ENCODE measurements around the gene SRGAP3.

Gene SRGAP3

DNA sequence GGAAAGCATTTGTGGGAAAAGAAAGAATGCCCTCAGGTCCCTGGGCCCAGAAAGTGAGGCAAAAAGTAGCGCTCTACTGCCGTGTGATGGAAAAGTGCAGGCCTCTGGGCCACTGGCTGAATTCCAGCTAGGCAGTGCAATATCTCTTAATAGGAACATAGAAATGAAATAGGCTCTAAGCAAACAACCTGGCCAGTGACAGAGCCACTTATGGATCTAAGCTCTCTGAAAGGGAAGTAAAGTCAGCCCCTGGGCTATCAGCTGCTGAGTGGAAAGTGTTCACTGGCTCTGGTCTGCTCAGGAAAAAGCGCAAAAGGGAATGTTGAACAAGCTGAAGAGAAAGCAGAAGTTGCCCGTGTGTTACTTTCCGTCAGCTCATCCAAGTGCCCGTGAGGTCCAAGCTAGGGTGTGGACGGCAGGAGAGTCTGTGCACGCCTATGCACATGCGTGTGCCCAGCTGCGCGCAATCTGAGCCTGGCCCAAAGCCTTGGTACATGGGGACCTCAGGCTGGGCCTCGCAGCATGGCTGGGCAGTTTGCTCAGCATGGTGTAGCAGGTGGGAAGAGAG is 212.2 kb downstream of the SRGAP3 start:
- DNase-seq = no peak

DNA sequence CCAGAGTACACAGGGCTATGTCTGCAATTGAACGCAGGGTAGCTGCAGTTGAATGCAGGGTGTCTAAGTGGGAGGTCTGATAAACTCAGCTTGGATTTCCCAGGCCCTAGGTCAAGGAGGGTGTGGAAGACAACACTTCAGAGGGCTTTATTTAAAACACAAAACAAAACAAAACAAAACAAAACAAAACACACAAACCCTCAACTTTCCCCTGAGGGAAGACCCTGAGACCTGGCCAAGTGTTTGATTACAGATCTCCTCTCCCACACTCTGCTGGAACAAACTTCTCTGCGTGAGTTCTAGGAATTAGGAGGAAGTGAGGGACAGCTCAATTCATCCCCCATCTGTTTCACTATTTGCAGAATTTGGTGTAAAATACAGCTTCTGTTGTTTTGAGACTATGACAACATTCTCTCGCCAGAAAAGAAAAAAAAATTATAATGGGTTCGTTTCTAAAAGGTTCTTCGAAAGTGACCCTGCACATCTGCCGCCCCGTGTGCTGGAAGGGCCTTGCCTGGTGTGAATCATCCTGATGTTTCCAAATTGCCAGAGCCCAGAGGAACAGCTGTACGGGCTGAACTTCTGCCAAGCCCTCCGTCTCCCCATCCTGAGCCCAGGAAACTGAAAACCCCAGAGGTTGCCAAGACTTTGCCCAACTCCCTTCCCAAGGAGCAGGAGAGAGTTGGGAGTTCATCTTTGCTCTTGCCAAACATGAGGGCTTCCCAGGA is 212.9 kb downstream of the SRGAP3 start:
- no peak for DNase-seq

DNA sequence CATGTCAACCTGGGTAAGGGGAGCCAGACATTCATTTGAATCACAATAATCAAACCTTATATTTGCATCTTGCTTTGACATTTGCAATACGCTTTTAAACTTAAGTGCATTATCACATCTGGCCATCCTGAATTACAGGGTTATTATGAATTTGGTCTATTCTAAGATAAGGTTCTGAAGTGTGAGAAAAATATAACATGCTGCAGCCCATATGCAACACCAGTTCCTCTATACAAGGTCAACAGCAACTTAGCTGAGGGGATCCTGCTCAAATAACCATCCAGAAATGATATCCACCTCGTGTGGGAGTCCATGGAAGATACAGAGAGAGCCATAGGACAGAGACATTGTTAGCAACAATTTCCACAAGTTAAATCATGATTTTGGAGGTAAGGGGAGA is 213.5 kb downstream of the SRGAP3 start:
- DNase-seq = no peak

DNA sequence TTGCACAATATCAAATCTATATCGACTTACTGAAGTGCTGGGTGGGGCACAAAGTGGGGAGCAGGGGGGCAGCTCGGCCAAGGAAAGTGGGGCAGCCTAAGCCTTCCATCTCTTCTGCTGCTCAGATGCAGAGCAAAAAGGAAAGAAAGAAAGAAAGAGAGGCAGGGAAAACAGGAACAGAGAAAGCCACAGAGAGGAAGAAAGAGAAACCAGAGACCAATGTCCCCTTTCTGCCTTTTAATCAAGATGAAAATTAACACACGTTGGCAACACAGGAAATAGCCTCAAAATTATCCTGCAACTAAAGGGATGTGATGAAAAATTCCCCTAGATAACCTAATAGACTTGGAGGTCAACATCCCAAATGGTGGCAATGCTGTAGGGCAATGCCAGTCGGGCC is 214.0 kb downstream of the SRGAP3 start:
- no peak for DNase-seq

DNA sequence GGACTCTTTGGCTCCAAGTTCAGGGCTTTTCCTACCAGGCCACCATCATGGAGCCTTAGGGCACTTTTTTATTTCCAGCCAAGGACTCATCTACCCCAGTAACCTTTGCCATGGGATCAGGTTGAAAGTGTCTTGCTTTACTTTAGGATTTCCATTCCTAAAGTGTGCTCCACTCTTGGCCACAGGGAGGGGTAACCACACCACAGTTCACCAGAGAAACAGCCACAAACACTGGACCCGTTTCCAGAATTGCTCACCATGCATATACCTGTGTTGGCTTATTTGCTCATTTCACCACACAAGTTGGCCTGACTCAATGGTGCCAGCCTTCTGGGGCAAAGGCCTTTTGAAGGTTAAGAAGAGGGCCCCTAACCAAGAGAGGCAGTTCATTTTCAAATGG is 215.6 kb downstream of the SRGAP3 start:
- no peak for DNase-seq

DNA sequence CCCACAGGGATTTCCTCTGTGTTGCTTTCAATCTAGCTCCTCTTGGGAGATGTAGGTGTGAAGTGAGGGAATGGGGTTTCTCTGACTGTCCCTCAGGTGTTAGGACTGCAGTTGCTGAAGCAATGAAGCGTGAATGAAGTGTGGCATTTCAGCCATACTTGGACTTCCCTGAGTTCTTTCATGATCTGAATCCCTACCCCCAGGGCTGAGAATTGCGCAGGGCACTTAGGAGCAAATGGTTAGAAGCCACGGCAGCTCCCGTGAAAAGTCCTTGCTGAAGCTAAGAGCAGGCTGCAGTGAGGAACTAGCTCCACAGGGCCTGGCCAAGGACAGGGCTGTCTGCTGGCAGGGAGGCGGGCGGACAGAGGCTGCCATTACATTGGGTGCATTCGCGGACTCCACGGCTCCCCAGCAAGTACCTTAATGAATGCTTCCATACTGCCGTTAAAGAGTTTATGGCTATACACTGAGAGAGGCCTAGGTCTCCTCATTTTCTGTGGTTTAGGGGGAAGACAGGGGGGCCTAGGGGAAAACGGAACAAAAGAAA is 217.1 kb downstream of the SRGAP3 start:
- no peak for DNase-seq

DNA sequence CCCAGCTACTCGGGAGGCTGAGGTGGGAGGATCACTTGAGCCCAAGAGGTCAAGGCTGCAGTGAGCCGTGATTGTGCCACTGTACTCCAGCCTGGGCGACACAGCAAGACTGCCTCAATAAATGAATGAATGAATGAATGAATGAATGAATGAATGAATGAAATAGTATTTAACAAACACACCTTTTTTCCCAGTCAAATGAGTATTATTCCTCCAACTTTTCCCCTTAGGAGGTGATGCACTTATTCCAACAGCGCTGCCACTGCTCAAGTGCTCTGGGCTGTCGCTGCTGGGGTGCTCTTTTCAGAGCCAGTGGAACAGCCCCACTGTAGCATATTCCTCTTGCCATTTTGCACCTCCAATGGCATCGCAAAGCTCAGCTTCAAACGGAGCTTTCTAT is 219.4 kb downstream of the SRGAP3 start:
- DNase-seq = no peak

DNA sequence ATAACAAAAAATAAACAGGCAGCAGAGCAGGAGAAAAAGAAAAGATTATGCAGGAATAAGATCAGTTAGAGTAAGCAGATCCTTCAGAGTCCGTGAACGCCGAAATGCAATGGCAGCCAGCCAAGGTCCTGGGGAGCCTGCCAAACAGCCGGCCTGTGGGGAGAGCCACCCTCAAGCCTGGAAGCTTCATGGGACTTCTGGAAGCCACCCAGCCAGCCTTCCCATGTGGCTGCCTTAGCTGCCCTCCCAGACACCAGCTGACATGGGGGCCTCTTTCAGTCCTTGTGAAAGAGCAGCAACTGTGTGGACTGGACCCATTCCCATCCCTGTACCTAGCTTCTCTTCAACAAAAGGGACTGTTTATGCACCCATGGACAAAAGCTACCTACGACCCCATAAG is 221.3 kb downstream of the SRGAP3 start:
- DNase-seq = peak; percentile 44

DNA sequence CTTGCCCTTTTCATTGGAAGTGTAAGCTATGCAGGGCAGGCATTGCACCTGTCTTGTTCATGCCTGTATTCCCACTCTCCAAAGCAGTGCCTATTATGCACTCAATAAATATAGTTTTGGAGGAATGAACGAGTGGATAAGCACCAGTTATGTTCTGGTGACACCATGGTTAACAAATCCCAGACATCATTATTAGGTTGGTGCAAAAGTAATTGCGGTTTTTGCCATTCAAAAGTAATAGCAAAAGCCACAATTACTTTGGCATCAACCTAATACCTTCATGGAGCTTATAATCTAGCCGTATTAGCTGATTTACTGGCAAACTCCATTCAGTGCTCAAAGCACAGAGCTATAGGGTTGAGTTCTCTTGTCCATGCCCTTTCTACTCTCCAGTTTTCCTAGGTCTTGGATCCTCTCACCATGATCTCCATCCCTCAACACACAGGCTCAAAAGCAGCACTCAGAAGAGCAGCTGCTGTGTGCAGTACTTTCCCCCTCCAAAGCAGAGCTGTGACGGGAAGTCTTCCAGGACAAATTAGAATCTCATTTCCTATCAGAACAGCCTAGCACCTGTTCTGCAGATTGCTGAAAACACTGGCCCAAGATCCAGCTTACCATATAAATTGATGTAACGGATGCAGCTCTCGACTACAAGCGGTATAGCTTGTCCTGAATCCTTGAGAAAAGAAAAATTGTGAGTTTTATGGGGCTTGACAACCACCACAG is 223.0 kb downstream of the SRGAP3 start:
- DNase-seq = no peak

DNA sequence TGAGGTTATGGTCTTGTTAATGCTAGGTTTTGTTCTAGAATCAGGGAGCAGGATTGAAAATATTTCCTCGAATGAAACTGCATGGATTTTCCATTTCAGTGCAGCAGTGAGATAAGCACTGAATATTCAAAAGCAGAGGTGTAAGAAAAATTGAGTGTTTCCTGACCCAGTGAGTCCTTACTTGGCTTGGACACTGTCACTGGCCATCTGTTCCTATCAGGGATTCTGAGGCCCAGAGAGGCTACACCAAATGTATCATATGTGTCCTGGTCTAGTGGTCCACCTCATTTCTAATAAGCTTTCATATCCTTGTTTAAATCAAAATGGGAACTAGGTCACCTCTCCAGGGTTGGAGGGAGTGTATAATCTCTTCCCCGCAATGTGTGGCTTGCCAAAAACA is 225.1 kb downstream of the SRGAP3 start:
- no peak for DNase-seq

DNA sequence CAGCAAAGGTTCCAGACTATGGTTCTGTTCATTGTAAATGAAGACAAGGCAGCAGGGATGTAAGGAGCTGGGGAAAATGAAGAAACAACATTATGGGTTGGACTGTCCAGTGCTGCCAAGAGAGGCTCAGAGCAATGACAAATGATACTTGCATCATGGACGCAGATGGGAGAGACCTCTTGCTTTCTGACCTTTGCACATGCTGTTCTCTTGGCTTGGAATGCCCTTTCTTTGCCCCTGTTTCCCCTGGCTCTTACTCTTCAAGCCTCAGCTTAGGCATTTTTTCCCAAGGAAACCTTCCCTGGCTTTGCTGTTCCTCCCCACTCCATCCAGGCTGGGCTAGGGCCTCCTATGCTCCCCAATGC is 226.2 kb downstream of the SRGAP3 start:
- DNase-seq = no peak

DNA sequence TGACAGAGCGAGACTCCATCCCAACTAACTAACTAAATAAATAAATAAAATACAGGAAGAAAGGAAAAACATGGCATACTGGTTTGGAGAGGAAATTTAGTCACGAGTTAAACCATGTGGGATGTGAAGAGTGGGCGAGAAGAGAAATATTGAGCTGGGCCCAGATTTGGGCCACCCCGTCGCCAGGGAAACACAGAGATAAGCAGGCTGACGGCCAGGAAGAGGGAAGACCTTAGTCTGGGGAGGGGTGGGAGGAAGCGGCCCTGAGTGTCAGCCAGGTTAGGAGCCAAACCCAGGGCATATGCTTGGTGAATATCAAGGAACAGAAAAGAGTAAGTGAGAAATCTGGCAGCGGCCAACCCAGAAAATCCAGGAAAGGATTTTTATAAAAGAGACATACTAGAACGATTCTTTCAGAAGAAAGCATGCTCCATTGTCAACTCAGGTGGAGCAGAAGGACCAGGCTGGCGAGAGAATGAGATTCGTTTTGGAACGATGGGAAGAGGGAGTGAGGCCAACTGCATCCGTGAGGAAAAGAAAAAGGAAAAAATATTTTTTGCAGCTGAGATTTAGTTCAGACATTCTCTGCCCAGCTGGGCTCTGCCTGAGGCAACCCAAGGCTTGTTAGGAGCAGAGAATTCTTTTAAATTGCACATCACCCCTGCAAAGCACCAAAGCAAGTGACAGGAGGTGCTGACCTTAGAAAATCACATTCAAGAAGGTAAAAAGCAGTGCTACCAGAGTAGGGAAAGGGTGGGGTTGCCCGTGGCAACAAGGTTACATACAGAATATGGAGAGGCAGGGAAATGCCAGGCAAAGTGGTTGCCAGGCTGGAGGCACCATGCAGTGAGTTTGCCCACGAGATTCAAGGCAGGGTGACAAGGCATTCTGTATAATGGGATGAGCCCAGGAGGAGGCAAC is 226.9 kb downstream of the SRGAP3 start:
- no peak for DNase-seq

DNA sequence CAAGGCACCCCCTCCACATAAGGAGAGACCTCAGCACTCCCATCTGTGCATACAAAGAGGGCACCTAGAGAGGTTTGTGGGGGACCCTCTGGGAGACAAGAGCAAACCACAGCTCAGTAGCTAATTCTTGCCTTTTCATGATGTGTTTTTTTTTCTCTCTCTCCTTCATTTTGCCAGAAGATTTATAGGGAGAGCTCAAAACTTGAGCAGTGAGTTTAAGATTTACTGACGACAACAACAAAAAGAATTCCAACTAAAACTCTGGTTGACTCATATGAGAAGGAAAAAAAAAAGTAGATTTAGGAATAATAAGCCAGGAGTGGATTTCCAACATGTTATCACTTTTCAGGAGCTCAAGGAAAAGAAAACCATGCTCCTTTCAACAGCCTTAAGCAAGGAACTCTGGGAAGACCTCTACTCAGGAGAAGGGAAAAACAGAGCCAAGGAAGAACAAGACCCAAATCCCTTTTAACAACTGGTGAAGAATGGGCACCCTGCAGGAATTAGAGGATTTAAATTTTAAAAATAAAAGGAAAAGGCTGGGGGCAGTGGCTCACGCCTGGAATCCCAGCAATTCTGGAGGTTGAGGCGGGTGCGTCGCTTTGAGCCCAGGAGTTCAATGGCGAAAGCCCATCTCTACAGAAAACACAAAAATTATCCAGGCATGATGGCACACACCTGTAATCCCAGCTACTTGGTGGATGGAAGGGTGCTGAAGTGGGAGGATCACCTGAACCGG is 228.0 kb downstream of the SRGAP3 start:
- no peak for DNase-seq

DNA sequence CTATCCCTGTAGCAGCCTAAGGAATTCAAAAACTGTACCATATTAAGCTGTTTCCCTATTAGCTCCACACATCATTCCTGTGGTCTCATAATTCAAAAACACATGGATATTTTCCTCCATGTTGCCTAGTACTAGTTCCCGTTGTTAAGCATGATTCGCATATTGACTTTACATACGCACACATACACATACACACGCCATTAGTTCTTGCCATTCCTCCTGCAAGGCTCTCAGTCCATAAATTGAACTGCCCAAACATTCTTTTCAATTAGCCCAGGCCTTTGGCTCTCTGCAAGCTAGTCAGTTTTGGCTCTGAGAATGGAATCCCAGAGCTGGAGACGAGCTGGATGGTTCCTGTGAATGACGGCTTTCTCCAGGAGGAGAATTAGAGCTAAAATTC is 229.0 kb downstream of the SRGAP3 start:
- no peak for DNase-seq

DNA sequence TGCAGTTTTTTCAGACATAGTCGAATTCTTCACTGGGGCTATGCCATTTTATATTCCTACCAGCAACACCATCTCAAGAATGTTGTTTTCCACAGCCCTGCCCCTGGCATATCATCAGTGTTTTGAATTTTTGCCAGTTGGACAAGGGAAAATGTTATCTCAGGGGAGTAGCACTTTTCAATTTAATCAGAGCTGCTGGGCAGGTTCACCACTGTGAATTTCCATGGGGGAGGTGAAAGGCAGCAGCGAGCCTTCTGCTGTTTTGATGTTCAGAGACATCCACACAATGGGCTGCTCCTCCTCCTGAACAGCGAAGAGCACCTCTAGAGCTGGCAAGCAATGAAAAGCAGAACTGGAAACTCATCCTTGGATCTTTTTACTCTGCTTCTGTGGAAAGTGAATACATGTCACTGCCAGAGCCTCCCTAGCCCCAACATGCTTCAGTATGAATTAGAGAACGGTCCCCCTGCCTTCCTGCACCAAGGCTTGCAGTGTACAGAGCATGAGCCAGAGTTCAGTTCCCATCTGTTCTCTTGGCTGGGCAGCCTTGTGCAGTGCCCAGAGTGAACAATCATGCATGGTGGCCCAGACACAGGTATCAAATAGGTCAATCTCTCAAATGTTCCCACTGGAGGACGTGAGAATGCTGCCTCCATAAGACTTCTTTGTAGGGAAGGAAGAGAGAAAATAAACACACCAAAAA is 230.0 kb downstream of the SRGAP3 start:
- no peak for DNase-seq

DNA sequence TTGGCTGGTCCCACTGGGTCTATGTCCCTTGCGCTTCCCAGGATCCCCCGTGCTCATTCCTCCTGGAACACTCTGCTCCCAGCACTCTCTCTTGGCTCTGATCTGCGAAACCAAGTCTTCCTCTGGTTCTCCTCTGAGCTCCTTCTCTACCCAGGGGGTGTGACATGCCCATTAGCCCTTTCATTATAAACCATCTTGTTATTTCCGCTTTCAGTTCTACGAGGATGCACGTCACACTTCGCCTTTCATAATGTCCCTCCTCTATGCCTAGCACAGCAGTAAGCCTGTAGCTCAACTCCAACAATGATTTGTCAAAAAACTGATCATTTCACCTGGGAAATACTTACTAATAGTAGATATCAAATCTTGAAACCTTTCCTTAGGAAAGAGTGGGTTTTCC is 234.2 kb downstream of the SRGAP3 start:
- no peak for DNase-seq

DNA sequence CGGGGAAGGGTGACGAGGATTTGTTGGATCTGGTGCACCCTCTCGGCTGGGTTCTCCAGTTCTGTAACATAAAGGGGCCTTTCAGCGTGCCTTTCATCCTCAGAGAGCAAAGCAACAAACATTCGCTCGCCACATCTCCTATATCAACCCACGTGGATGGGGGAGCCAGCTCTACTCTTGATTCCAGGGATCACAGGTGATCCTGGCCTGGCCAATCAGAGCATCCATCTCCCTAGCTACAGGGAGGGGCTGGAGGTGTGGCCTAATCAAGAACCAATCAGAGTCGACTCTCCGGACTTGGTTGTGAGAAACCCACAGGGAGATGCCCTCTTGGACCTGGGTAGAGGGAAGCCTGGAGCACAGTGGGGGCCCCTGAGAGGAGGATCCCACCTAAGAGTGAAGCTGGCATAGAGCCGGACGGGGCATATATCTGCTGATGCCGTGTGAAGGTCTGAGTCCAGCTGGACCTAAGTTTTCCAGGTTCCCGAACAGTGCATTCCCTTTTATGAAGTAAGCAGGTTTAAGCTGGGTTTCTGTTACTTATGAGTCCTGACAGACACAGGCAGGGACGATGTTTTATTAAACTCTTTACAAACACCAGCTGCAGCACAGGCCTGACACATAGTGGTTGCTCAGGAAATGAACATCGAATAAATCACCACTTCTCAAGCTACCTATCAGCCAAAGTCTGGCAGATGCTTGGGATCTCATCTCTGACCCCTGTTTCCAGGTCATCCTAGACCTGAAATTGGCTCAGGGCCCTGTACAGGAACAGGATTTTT is 235.5 kb downstream of the SRGAP3 start:
- no peak for DNase-seq

DNA sequence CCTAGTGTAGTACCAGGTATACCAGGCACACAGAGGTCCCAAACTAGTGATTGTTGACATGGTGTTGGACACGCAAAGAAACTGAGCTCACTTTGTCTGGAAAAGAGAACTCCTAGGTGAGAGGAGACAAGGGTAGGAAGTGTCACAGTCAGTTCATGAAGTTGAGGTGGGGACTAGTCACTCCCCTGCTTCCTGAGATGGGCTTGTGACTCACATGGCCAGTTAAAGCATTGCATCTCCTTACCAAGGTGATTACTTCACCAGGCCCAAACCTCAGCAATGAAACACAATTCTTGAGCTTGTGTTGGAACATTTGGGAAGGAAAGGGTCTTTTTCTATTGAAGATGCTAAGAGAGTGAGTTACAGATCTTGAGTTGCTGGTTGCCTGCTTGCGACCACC is 236.9 kb downstream of the SRGAP3 start:
- no peak for DNase-seq

DNA sequence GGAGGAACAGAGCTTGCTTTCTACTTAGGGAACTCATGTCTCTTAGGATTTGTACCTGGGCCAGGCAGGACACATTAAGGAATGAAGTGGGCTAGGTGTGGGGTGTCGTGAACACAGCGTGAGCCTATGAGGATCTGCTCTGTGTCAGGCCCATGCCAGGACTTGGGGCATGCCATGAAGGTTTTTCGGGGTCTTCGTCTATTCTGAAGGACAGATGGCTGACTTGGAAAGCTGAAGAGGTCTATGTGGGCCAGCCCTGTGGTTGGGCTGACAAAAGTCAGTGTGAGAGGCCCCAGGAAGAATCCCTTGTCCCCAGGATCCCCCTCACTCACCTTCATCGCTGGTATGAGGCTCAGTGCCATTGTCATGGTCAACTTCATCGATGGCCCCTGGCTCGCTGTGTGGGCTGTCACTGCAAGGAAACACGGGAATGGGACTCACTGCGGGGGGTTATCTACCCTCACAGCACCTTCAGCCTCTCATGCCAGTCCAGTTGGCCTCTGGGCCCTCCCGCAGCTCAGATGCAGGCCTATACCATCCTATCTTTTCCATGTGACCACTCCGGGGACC is 239.4 kb downstream of the SRGAP3 start:
- no peak for DNase-seq

DNA sequence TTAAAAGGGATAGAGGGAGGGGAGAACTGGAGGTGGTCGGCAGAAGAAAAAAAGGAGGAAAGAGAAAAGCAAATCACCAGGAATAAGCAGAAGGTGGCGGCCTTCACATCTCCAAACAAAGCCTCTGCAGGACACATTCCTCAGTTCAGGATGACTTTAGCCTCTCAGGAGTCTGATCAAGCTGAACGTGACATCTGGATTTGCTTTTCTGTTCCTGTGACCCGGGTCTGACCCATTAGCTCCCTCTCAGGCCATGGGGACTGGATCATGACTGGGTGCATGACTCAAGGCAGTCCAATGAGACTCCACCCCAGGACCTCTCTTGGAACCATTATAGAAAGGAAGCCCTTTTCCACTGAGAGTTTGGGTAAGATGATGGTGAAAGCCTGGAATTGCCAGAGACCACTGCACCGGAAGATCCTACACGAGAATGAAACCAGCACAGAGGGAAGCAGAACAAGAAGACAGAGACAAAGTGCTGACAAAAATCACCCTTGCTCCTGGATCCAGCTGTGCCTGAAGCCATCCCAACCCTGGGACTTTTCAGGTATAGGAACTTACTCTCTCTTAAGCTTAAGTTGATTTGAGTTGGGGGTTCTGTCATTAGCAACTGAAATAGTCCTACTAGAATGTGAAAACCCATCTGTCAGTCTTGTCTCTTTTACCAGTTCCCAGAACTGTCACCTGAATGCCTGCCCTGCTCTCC is 240.7 kb downstream of the SRGAP3 start:
- DNase-seq = no peak

Measured in DMS79 treated with DMSO at 0.1 percent for 48 hours (cell line).